ENCODE data around the gene A2ML1. TPM values are rescaled to one million over a fixed set of nuclear protein-coding genes. Genes with fewer than 3 reads are reported as not detected.
"Not testable (repeated sequence)": the region's sequence is repeated elsewhere in the genome, so short reads cannot be mapped to it uniquely, and the experiment has no call there.

A2ML1 gene
- total RNA-seq, 2 donors from 2014 or later = not detected

DNA sequence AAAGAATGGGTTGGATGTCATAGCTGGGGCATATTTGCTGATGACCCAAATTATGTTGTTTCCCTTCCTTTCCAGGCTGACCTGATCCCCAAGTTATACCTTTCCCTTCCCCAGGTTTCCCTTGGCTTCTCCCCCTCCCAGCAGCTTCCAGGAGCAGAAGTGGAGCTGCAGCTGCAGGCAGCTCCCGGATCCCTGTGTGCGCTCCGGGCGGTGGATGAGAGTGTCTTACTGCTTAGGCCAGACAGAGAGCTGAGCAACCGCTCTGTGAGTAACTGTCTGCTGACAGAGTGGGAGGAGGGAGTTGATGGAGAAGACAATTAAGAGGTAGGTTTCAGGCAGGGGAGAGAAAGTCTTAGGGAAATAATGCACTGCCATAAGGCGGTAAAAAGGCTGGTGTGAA, 25.0 kb downstream of the A2ML1 start:
- no peak for DNase-seq
- no peaks in the 10 kb centered on the region for H3K27me3 ChIP-seq
- no peaks in the 10 kb centered on the region for H3K9me3 ChIP-seq
- intact Hi-C loops (cut with DNase I) = no loop called here
- H3K4me1 ChIP-seq = peaks cover 11% of the 10 kb centered on the region
- 93 to 96% methylated on average over 6 of the region's 6 CpGs for WGBS, 2 donors
- H3K36me3 ChIP-seq (replicated peaks in 1 of 2; ENCODE audit: insufficient read depth in 1 of 2, low read depth in 2 of 2) = no peaks in the 10 kb centered on the region
- ATAC-seq = no peak
- TF ChIP-seq POLR2A (IDR thresholded peaks at IDR 0.05) = no peak
- TF ChIP-seq, protein P1, sequence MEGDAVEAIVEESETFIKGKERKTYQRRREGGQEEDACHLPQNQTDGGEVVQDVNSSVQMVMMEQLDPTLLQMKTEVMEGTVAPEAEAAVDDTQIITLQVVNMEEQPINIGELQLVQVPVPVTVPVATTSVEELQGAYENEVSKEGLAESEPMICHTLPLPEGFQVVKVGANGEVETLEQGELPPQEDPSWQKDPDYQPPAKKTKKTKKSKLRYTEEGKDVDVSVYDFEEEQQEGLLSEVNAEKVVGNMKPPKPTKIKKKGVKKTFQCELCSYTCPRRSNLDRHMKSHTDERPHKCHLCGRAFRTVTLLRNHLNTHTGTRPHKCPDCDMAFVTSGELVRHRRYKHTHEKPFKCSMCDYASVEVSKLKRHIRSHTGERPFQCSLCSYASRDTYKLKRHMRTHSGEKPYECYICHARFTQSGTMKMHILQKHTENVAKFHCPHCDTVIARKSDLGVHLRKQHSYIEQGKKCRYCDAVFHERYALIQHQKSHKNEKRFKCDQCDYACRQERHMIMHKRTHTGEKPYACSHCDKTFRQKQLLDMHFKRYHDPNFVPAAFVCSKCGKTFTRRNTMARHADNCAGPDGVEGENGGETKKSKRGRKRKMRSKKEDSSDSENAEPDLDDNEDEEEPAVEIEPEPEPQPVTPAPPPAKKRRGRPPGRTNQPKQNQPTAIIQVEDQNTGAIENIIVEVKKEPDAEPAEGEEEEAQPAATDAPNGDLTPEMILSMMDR (IDR thresholded peaks at IDR 0.05) = no peak
- no peak overlapping the region for H3K27ac ChIP-seq
- no peak overlapping the region for H3K4me3 ChIP-seq

DNA sequence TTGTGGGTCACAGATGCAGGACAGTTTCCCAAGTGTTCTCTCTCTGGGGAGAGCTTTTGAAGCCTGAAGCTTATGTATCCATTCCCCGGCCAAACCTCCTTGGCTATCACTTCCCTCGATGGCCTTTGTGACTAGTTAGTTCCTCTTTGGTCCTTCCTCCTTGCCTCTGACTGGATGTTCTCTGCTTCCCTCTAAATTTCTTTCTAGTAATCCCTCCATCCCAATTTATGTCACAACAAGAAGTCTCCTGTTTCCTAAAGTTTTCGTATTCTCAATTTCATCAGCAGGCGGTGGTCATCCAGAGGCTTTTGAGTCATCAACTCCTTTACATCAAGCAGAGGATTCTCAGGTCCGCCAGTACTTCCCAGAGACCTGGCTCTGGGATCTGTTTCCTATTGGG, 27.5 kb downstream of the A2ML1 start:
- no peaks in the 10 kb centered on the region for H3K27me3 ChIP-seq
- ATAC-seq (no peak), DNase-seq (no peak)
- intact Hi-C loops (cut with DNase I) = no loop called here
- H3K27ac ChIP-seq = no peak overlapping the region
- H3K9me3 ChIP-seq = no peaks in the 10 kb centered on the region
- WGBS, 2 donors = 79 to 81% methylated on average over 5 of the region's 5 CpGs
- H3K4me1 ChIP-seq = peaks cover 5% of the 10 kb centered on the region
- no peak overlapping the region for H3K4me3 ChIP-seq
- no peaks in the 10 kb centered on the region for H3K36me3 ChIP-seq (replicated peaks in 1 of 2; ENCODE audit: insufficient read depth in 1 of 2, low read depth in 2 of 2)
- TF ChIP-seq, protein P1 (IDR thresholded peaks at IDR 0.05) = no peak
- TF ChIP-seq POLR2A (IDR thresholded peaks at IDR 0.05) = no peak

DNA sequence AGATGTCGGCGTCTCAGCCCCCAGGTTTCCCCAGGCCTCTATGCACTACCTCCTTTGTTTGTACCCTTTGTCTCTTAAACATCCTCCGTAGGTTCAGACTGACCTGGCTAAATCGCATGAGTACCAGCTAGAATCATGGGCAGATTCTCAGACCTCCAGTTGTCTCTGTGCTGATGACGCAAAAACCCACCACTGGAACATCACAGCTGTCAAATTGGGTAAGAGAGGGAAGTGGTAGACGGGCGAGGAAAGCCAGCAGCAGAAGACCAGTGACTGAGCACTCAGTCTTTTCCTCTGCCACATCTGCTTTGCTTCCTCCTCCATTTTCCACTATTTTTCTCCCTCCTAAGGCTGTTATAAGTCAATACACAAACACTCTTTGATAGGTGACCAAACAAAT, 29.7 kb downstream of the A2ML1 start:
- peak in 1 of 4 donors; percentile 23 for DNase-seq
- Histone ChIP-seq H3K4me1 (no peaks in the 10 kb centered on the region), H3K9me3 (no peaks in the 10 kb centered on the region), H3K4me3 (no peak overlapping the region), H3K27ac (no peak overlapping the region), H3K27me3 (no peaks in the 10 kb centered on the region), H3K36me3 (replicated peaks in 1 of 2; ENCODE audit: insufficient read depth in 1 of 2, low read depth in 2 of 2) (no peaks in the 10 kb centered on the region)
- TF ChIP-seq, protein P1 (IDR thresholded peaks at IDR 0.05) = no peak
- TF ChIP-seq POLR2A (IDR thresholded peaks at IDR 0.05) = no peak
- WGBS, 2 donors = 69 to 70% methylated on average over 7 of the region's 7 CpGs
- intact Hi-C loops (cut with DNase I) = no loop called here
- no peak for ATAC-seq

DNA sequence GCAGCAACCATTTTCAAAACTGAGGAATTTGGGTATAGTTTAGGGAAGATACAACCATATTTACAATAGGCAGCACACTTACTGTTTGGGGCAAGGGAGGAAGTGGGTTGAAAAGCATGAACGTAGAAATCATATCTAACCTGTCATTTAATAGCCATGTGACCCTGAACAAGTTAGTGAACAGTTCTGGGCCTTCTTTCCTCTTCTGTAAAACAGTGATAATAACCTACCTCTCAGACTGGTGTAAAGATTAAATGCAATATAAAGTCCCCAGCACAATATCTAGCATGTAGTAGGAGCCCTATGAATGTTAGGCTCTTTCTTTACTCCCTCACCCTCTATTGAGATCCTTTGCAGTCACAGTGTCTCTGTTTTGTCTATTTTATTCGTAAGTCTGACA, 33.5 kb downstream of the A2ML1 start:
- ATAC-seq (no peak), DNase-seq (no peak)
- Histone ChIP-seq H3K9me3 (no peaks in the 10 kb centered on the region), H3K36me3 (replicated peaks in 1 of 2; ENCODE audit: insufficient read depth in 1 of 2, low read depth in 2 of 2) (no peaks in the 10 kb centered on the region), H3K27ac (no peak overlapping the region), H3K4me1 (no peaks in the 10 kb centered on the region), H3K4me3 (no peak overlapping the region), H3K27me3 (no peaks in the 10 kb centered on the region)
- WGBS, 2 donors = 31 to 34% methylated on average over 2 of the region's 2 CpGs
- intact Hi-C loops (cut with DNase I) = no loop called here
- TF ChIP-seq, protein P1 (IDR thresholded peaks at IDR 0.05) = no peak
- no peak for TF ChIP-seq POLR2A (IDR thresholded peaks at IDR 0.05)

DNA sequence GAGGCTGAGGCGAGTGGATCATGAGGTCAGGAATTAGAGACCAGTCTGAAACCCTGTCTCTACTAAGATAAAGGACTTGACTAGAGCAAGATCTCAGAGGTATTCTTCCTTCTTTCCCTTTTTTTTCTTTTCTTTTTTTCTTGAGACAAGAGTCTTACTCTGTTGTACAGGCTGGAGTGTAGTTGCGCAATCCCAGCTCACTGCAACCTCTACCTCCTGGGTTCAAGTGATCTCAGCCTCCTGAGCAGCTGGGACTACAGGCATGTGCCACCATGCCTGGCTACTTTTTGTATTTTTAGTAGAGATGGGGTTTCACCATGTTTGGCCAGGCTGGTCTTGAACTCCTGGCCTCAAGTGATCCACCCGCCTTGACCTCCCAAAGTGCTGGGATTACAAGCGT, 37.0 kb downstream of the A2ML1 start:
- H3K27me3 ChIP-seq; H3K4me1 ChIP-seq; intact Hi-C loops (cut with DNase I); H3K27ac ChIP-seq; DNase-seq; ATAC-seq; H3K9me3 ChIP-seq; H3K36me3 ChIP-seq (replicated peaks in 1 of 2; ENCODE audit: insufficient read depth in 1 of 2, low read depth in 2 of 2); H3K4me3 ChIP-seq: not testable (repeated sequence)
- WGBS, 2 donors = 96 to 97% methylated on average over 4 of the region's 4 CpGs

Data from body of pancreas (tissue), 4 donors.